GM18526 (cell line): Measurements from ENCODE around the gene ING3.

Experiments used
- POLR2A ChIP-seq: IDR thresholded peaks from 3 replicates; pipeline ENCODE4 v1.6.1; 2011; ENCODE audit not compliant: insufficient read length; ENCODE audit errors: extremely low read depth

Gene ING3

DNA sequence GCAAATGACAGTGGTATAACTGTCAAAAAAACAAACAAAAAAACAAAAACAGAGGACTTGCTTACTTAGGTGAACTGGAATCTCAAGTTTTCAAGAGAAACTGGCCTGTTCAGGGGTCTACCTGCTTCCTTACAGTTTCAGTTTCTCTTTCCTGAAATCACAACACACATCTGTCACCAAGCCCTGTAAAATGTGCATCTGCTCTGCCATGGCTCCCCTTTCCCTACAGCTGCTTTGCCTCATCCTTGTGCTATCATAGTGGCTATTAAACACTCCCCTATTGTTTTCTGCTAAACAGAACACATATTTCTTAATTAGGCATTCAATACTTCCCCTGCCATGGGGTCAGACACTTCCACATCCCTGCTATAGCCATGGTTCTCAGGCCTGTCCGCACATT is 75.6 kb downstream of the ING3 start:
- TF ChIP-seq POLR2A = no peak

DNA sequence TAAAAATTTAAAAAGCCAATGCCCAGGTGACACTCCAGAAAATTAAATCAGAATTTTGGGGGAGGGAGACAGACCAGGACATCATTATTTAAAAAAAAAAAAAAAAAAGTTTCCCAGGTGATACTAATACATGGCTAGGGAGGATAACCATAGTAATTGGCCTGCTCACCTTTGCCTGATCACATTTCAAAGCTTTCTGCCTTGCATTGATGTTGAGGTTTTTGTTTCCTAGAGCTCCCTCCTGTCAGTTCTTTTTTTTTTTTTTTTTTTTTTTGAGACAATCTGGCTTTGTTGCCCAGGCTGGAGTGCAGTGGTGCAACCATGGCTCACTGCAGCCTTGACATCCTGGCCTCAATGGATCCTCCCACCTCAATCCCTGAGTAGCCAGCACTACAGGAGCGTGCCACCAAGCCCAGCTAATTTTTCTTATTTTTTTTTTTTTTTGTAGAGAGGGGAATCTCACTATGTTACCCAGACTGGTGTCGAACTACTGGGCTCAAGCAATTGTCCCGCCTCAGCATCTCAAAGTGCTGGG is 76.1 kb downstream of the ING3 start:
- no peak for TF ChIP-seq POLR2A
